Glomerular endothelial cell (primary cell): Measurements from ENCODE around the gene P2RY4. TPM values are rescaled to one million over a fixed set of nuclear protein-coding genes. Genes with fewer than 3 reads are reported as not detected.
"Not testable (repeated sequence)": the region's sequence is repeated elsewhere in the genome, so short reads cannot be mapped to it uniquely, and the experiment has no call there.

Source experiments
- DNase-seq: peaks from one replicate; pipeline ENCODE4 v3.0.0-alpha.2; 2011; ENCODE audit warnings: low read depth, low spot score; ENCODE audit errors: extremely low read depth
- total RNA-seq: library from RNA; depleted of rRNA; stranded (reverse); fragments of >200 nt; gene quantifications from 2 replicates; pipeline ENCODE4 v1.2.3, GENCODE V29; 2015

The P2RY4 gene
- total RNA-seq: 0.12 TPM in 1 of 2 replicates, not detected in the other

- no peak for DNase-seq
Observed at GRCh38 chrX:70260104-70260503, at the start of gene P2RY4. Gene P2RY4, minus strand, starts transcription at chrX:70260204. Its CDS starts 580 bp downstream, at chrX:70259624.

GRCh38 chrX:70301716-70302115 is 41.7 kb upstream of the P2RY4 start:
- DNase-seq: peak; percentile 47

GRCh38 chrX:70293621-70294020 is 33.6 kb upstream of the P2RY4 start:
- DNase-seq: no peak

- DNase-seq: no peak
Observed at GRCh38 chrX:70292788-70293187, 32.8 kb upstream of the P2RY4 start.

GRCh38 chrX:70289793-70290770 is 30.1 kb upstream of the P2RY4 start, which contains the start of the genes KIF4A and PDZD11:
Gene KIF4A, plus strand, starts transcription at chrX:70290104. Its CDS starts 355 bp downstream, at chrX:70290459.
Gene PDZD11, minus strand, starts transcription at chrX:70289927. Its CDS starts 586 bp downstream, at chrX:70289341.
- DNase-seq: no peak

GRCh38 chrX:70289168-70289792 is 29.3 kb upstream of the P2RY4 start:
- no peak for DNase-seq

- DNase-seq: no peak
Observed at GRCh38 chrX:70281951-70282350, 21.9 kb upstream of the P2RY4 start, which contains the start of gene RAB41. Gene RAB41, plus strand, starts transcription at chrX:70282172. Its CDS starts 46 bp downstream, at chrX:70282218.

- no peak for DNase-seq
Observed at GRCh38 chrX:70280573-70280972, 20.6 kb upstream of the P2RY4 start.

GRCh38 chrX:70279081-70279480 is 19.1 kb upstream of the P2RY4 start:
- no peak for DNase-seq

GRCh38 chrX:70274029-70274428 is 14.0 kb upstream of the P2RY4 start:
- DNase-seq: not testable (repeated sequence)

- DNase-seq: no peak
Observed at GRCh38 chrX:70268034-70268433, 8.0 kb upstream of the P2RY4 start, which contains the start of gene ARR3. Gene ARR3, plus strand, starts transcription at chrX:70268334. Its CDS starts 1,052 bp downstream, at chrX:70269386.

- no peak for DNase-seq
Observed at GRCh38 chrX:70264784-70265183, 4.8 kb upstream of the P2RY4 start.

- no peak for DNase-seq
Observed at GRCh38 chrX:70262952-70263567, 3.1 kb upstream of the P2RY4 start.

- DNase-seq: no peak
Observed at GRCh38 chrX:70257423-70258288, 2.3 kb downstream of the P2RY4 start.

GRCh38 chrX:70255452-70255851 is 4.6 kb downstream of the P2RY4 start:
- no peak for DNase-seq

GRCh38 chrX:70254909-70255308 is 5.1 kb downstream of the P2RY4 start:
- DNase-seq: no peak

GRCh38 chrX:70254063-70254400 is 6.0 kb downstream of the P2RY4 start:
- DNase-seq: no peak

- DNase-seq: no peak
Observed at GRCh38 chrX:70253377-70254062, 6.5 kb downstream of the P2RY4 start.

GRCh38 chrX:70252491-70252890 is 7.5 kb downstream of the P2RY4 start:
- no peak for DNase-seq

- no peak for DNase-seq
Observed at GRCh38 chrX:70247252-70247651, 12.8 kb downstream of the P2RY4 start.
